Endometrial microvascular endothelial cells (primary cell): ENCODE data around the gene TOMM6. TPM values are rescaled to one million over a fixed set of nuclear protein-coding genes. Genes with fewer than 3 reads are reported as not detected.

Experiments used
- in situ Hi-C: cut with HindIII; loops from 2 replicates; pipeline ENCODE4 v1.10.0; 2017; ENCODE audit warnings: low sequenced_read_pairs, low pct_unique_long_range_greater_than_20kb; ENCODE audit errors: inconsistent ontology term
- total RNA-seq: library from RNA; depleted of rRNA; stranded (reverse); fragments of >200 nt; gene quantifications from one replicate; pipeline ENCODE4 v1.2.3, GENCODE V29; 2015; ENCODE audit errors: inconsistent ontology term

TOMM6 gene
- 212 TPM for total RNA-seq

- in situ Hi-C loops: loop anchor here (10.0 to 25.0 kb wide), 2 partner anchors 137 to 250 kb away; partner anchors contain the start of genes BYSL and MED20
Observed at GRCh38 chr6:41787219-41787917, at the start of gene TOMM6. Gene TOMM6 (plus strand): TSS chr6:41787694. CDS start chr6:41787698, 4 bp downstream.

- in situ Hi-C loops: no loop called here
Observed at GRCh38 chr6:41739041-41739440, 48.5 kb upstream of the TOMM6 start.

GRCh38 chr6:41740366-41741162 lies 46.9 kb upstream of the TOMM6 start:
- in situ Hi-C loops: no loop called here

GRCh38 chr6:41741625-41742490 lies 45.6 kb upstream of the TOMM6 start:
- in situ Hi-C loops: no loop called here

- in situ Hi-C loops: no loop called here
Observed at GRCh38 chr6:41743406-41744235, 43.9 kb upstream of the TOMM6 start.

GRCh38 chr6:41744236-41744787 lies 43.2 kb upstream of the TOMM6 start:
- in situ Hi-C loops: no loop called here

GRCh38 chr6:41746107-41746506 lies 41.4 kb upstream of the TOMM6 start:
- in situ Hi-C loops: no loop called here

GRCh38 chr6:41747256-41748101 lies 40.0 kb upstream of the TOMM6 start, which contains the start of gene PGC:
Gene PGC (minus strand): TSS chr6:41747397. CDS start chr6:41747334, 63 bp downstream.
- in situ Hi-C loops: no loop called here

- in situ Hi-C loops: no loop called here
Observed at GRCh38 chr6:41748102-41748477, 39.4 kb upstream of the TOMM6 start.

- in situ Hi-C loops: no loop called here
Observed at GRCh38 chr6:41748542-41748941, 39.0 kb upstream of the TOMM6 start.

- in situ Hi-C loops: no loop called here
Observed at GRCh38 chr6:41750374-41750773, 37.1 kb upstream of the TOMM6 start.

GRCh38 chr6:41755895-41756294 lies 31.6 kb upstream of the TOMM6 start:
- in situ Hi-C loops: no loop called here

GRCh38 chr6:41756354-41756753 lies 31.1 kb upstream of the TOMM6 start:
- in situ Hi-C loops: no loop called here

- in situ Hi-C loops: no loop called here
Observed at GRCh38 chr6:41757271-41757670, 30.2 kb upstream of the TOMM6 start.

- in situ Hi-C loops: no loop called here
Observed at GRCh38 chr6:41757931-41758640, 29.4 kb upstream of the TOMM6 start.

- in situ Hi-C loops: no loop called here
Observed at GRCh38 chr6:41758641-41759035, 28.9 kb upstream of the TOMM6 start.
